Measurements from ENCODE around the gene RASA2. TPM values are rescaled to one million over a fixed set of nuclear protein-coding genes. Genes with fewer than 3 reads are reported as not detected.
A peak's percentile ranks its signal among the peaks of the same experiment; 100 is the strongest.

The RASA2 gene
- total and polyA plus RNA-seq, 12 donors = 1.4 to 7.7 (median 5.1) TPM

DNA sequence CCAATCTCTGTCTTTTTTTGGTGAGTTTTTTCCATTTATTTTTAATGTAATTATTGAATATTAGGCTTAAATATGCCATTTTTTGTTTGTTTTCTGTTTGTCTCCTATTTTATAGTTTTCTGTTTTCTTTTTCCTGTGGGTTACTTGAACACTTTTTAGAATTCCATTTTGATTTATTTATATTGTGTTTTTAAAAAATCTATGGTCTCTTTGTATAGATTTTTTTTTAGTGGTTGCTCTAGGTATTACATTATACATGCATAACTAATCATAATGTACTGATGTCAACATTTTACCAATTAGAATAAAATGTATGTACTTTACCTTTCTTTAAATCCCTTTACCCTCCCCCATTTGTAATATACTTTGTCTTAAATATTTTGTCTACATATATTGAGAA lies 56.2 kb downstream of the RASA2 start:
- Histone ChIP-seq H3K36me3 (peaks cover 0 to 64% (median 0%) of the 10 kb centered on the region in 9 donors), H3K4me3 (no peak overlapping the region), H3K27me3 (no peaks in the 10 kb centered on the region), H3K4me1 (peaks cover 0 to 44% (median 0%) of the 10 kb centered on the region in 9 donors), H3K27ac (no peak overlapping the region), H3K9me3 (peaks cover 0 to 34% (median 4%) of the 10 kb centered on the region in 11 donors)
- DNase-seq (no peak), ATAC-seq (no peak)
- intact Hi-C loops (cut with DNase I) = no loop called here
- TF ChIP-seq, protein P1, sequence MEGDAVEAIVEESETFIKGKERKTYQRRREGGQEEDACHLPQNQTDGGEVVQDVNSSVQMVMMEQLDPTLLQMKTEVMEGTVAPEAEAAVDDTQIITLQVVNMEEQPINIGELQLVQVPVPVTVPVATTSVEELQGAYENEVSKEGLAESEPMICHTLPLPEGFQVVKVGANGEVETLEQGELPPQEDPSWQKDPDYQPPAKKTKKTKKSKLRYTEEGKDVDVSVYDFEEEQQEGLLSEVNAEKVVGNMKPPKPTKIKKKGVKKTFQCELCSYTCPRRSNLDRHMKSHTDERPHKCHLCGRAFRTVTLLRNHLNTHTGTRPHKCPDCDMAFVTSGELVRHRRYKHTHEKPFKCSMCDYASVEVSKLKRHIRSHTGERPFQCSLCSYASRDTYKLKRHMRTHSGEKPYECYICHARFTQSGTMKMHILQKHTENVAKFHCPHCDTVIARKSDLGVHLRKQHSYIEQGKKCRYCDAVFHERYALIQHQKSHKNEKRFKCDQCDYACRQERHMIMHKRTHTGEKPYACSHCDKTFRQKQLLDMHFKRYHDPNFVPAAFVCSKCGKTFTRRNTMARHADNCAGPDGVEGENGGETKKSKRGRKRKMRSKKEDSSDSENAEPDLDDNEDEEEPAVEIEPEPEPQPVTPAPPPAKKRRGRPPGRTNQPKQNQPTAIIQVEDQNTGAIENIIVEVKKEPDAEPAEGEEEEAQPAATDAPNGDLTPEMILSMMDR (IDR thresholded peaks at IDR 0.05) = peak in 3 of 9 donors; percentile 10 to 55 (median 19)

DNA sequence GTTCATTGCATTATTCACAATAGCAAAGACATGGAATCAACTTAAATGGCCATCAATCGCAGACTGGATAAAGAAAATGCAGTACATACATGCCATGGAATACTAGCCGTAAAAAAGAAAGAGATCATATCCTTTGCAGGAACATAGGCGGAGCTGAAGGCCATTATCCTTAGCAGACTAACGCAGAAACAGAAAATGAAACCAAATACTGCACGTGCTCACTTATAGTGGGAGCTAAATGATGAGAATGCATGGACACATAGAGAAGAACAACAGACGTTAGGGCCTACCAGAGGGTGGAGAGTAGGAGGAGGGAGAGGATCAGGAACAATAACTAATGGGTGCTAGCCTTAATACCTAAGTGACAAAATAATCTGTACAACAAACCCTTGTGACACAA lies 57.9 kb downstream of the RASA2 start:
- H3K27me3 ChIP-seq = no peaks in the 10 kb centered on the region
- H3K4me3 ChIP-seq = peak overlapping the region in 2 of 10 donors; percentile 1 to 27
- intact Hi-C loops (cut with DNase I) = loop anchor here in 1 of 10 donors (5.0 kb wide), 1 partner anchor 57 kb away; the partner anchor contains the start of gene RASA2
- 57 to 76% methylated on average over 6 of the region's 6 CpGs for WGBS, 2 donors
- peak in 5 of 8 donors; percentile 49 to 74 (median 61) for ATAC-seq
- TF ChIP-seq, protein P1 (IDR thresholded peaks at IDR 0.05) = no peak
- H3K9me3 ChIP-seq = peaks cover 0 to 35% (median 4%) of the 10 kb centered on the region in 11 donors
- H3K36me3 ChIP-seq = peaks cover 0 to 64% (median 0%) of the 10 kb centered on the region in 9 donors
- no peak for DNase-seq
- H3K4me1 ChIP-seq = peaks cover 0 to 28% (median 0%) of the 10 kb centered on the region in 9 donors
- H3K27ac ChIP-seq = peak overlapping the region in 3 of 10 donors; percentile 4 to 38 (median 35)

DNA sequence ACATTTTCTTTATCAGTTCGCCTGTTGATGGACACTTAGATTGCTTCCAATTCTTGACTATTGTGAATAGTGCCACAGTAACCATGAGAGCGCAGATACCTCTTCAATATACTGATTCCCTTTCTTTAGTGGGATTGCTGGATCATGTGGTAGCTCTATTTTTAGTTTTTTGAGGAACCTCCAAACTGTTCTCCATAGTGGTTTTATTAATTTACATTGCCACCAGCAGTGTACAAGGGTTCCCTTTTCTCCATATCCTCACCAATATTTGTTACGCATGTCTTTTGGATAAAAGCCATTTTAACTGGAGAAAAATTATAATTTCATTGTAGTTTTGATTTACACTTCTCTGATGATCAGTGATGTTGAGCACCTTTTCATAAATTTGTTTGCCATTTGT lies 59.3 kb downstream of the RASA2 start:
- H3K27me3 ChIP-seq = no peaks in the 10 kb centered on the region
- H3K27ac ChIP-seq = no peak overlapping the region
- H3K4me1 ChIP-seq = peaks cover 0 to 31% (median 0%) of the 10 kb centered on the region in 9 donors
- no peak for DNase-seq
- intact Hi-C loops (cut with DNase I) = loop anchor here in 1 of 10 donors (5.0 kb wide), 1 partner anchor 59 kb away; the partner anchor contains the start of gene RASA2
- ATAC-seq = no peak
- H3K36me3 ChIP-seq = peaks cover 0 to 70% (median 0%) of the 10 kb centered on the region in 9 donors
- TF ChIP-seq, protein P1 (IDR thresholded peaks at IDR 0.05) = no peak
- 95 to 99% methylated on average over 3 of the region's 3 CpGs for WGBS, 2 donors
- H3K9me3 ChIP-seq = peaks cover 0 to 35% (median 4%) of the 10 kb centered on the region in 11 donors
- H3K4me3 ChIP-seq = no peak overlapping the region

DNA sequence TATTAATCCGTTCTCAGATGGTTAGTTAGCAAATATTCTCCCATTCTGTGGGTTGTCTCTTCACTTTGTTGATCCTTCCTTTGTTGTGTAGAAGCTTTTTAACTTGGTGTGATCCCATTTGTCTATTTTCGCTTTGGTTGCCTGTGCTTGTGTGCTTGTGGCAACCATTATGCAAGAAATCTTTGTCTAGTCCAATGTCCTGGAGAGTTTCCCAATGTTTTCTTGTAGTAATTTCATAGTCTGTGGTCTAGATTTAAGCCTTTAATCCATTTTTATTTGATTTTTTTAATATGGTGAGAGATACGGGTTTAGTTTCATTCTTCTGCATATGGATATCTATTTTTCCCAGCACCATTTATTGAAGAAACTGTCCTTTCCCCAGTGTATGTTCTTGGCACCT lies 59.8 kb downstream of the RASA2 start:
- ATAC-seq = no peak

More for the DNA sequence above, 59.8 kb downstream of the RASA2 start:
- H3K27me3 ChIP-seq = no peaks in the 10 kb centered on the region
- H3K36me3 ChIP-seq = peaks cover 0 to 71% (median 0%) of the 10 kb centered on the region in 9 donors
- peaks cover 0 to 34% (median 0%) of the 10 kb centered on the region in 9 donors for H3K4me1 ChIP-seq
- DNase-seq = no peak
- TF ChIP-seq, protein P1 (IDR thresholded peaks at IDR 0.05) = no peak
- no peak overlapping the region for H3K4me3 ChIP-seq
- intact Hi-C loops (cut with DNase I) = loop anchor here in 1 of 10 donors (5.0 kb wide), 1 partner anchor 59 kb away; the partner anchor contains the start of gene RASA2
- peaks cover 0 to 35% (median 4%) of the 10 kb centered on the region in 11 donors for H3K9me3 ChIP-seq
- peak overlapping the region in 1 of 10 donors; percentile 4 for H3K27ac ChIP-seq
- WGBS, 2 donors = 98 to 99% methylated on average over 3 of the region's 3 CpGs

All from heart right ventricle (tissue), 16 donors.